SK-N-SH treated with all-trans-retinoic acid at 6 μM for 48 hours (cell line): ENCODE data around the gene ARID1B.

Experiments used
- ARNTL ChIP-seq: fragments of 450-650 bp; formaldehyde crosslinking; IDR thresholded peaks from 2 replicates; pipeline ENCODE4 v1.5.0; 2020; ENCODE audit warnings: low read depth, mild to moderate bottlenecking, moderate library complexity, borderline replicate concordance
- CSDC2 ChIP-seq: fragments of 250-450 bp; sonication (Bioruptor Pico); IDR thresholded peaks from 2 replicates; pipeline ENCODE4 v1.5.0; 2020; ENCODE audit warnings: mild to moderate bottlenecking, moderate library complexity
- ZFP3 ChIP-seq: fragments of 250-450 bp; sonication (Bioruptor Pico); IDR thresholded peaks from 2 replicates; pipeline ENCODE4 v1.5.0; 2020; ENCODE audit warnings: mild to moderate bottlenecking, moderate library complexity
- ZFP30 ChIP-seq: fragments of 450-650 bp; formaldehyde crosslinking; IDR thresholded peaks from 2 replicates; pipeline ENCODE4 v1.5.0; 2022; ENCODE audit warnings: mild to moderate bottlenecking, moderate library complexity
- TF ChIP-seq, protein P1 (sequence below): fragments of 250-450 bp; sonication (Bioruptor Pico); IDR thresholded peaks from 2 replicates; pipeline ENCODE4 v1.8.0; 2021; ENCODE audit warnings: low read depth, mild to moderate bottlenecking, moderate library complexity, borderline replicate concordance
- TF ChIP-seq, protein P2 (sequence below): fragments of 250-450 bp; sonication (Bioruptor Pico); IDR thresholded peaks from 2 replicates; pipeline ENCODE4 v1.8.0; 2020; ENCODE audit warnings: mild to moderate bottlenecking, moderate library complexity, borderline replicate concordance
- TF ChIP-seq, protein P3 (sequence below): fragments of 250-450 bp; sonication (Bioruptor Pico); IDR thresholded peaks from 2 replicates; pipeline ENCODE4 v1.5.1; 2020; ENCODE audit warnings: low read depth, mild to moderate bottlenecking, moderate library complexity

DNA sequence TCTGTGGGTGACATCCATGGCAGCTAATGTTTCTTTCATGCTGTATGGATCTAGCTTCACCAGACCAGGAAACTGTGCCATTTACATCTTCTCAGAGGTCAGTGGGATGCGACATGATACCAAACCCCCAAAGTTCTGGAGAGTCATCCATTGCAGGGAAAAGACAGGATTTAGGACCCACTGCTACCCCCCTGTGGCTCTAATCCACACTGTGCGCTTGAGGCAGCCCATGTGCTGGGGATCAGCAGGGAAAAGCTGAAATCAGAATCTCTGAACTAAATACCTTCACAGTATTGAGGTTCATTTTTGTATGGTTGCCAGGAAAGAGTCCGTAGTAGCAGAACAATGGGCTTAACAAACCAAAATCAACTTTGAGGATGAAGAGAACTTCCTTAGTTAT is 381.7 kb downstream of the ARID1B start:
- TF ChIP-seq ARNTL, result no peak
- TF ChIP-seq ZFP30, result no peak
- TF ChIP-seq, protein P1, sequence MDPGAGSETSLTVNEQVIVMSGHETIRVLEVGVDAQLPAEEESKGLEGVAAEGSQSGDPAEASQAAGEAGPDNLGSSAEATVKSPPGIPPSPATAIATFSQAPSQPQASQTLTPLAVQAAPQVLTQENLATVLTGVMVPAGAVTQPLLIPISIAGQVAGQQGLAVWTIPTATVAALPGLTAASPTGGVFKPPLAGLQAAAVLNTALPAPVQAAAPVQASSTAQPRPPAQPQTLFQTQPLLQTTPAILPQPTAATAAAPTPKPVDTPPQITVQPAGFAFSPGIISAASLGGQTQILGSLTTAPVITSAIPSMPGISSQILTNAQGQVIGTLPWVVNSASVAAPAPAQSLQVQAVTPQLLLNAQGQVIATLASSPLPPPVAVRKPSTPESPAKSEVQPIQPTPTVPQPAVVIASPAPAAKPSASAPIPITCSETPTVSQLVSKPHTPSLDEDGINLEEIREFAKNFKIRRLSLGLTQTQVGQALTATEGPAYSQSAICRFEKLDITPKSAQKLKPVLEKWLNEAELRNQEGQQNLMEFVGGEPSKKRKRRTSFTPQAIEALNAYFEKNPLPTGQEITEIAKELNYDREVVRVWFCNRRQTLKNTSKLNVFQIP (CRISPR knock-in tag), result no peak
- no peak for TF ChIP-seq CSDC2 (CRISPR knock-in tag)
- TF ChIP-seq, protein P2, sequence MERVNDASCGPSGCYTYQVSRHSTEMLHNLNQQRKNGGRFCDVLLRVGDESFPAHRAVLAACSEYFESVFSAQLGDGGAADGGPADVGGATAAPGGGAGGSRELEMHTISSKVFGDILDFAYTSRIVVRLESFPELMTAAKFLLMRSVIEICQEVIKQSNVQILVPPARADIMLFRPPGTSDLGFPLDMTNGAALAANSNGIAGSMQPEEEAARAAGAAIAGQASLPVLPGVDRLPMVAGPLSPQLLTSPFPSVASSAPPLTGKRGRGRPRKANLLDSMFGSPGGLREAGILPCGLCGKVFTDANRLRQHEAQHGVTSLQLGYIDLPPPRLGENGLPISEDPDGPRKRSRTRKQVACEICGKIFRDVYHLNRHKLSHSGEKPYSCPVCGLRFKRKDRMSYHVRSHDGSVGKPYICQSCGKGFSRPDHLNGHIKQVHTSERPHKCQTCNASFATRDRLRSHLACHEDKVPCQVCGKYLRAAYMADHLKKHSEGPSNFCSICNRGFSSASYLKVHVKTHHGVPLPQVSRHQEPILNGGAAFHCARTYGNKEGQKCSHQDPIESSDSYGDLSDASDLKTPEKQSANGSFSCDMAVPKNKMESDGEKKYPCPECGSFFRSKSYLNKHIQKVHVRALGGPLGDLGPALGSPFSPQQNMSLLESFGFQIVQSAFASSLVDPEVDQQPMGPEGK (CRISPR knock-in tag), result no peak
- no peak for TF ChIP-seq ZFP3
- TF ChIP-seq, protein P3, sequence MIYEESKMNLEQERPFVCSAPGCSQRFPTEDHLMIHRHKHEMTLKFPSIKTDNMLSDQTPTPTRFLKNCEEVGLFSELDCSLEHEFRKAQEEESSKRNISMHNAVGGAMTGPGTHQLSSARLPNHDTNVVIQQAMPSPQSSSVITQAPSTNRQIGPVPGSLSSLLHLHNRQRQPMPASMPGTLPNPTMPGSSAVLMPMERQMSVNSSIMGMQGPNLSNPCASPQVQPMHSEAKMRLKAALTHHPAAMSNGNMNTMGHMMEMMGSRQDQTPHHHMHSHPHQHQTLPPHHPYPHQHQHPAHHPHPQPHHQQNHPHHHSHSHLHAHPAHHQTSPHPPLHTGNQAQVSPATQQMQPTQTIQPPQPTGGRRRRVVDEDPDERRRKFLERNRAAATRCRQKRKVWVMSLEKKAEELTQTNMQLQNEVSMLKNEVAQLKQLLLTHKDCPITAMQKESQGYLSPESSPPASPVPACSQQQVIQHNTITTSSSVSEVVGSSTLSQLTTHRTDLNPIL (CRISPR knock-in tag), result no peak
